T-helper 1 cell treated with Interleukin-12 subunit alpha and Interleukin-12 subunit beta and Interleukin-4 antibody, amounts not matched to agents 30 μg/mL and 1 μg/mL, for 36 hours (primary cell): ENCODE results near the gene CCT6B.

Experiments used
- H3K27ac Mint-ChIP-seq: one replicate; pipeline ENCODE4 v1.8.0; 2021; ENCODE audit warnings: mild to moderate bottlenecking, mixed read lengths
- H3K27me3 Mint-ChIP-seq: one replicate; pipeline ENCODE4 v1.8.0; 2021; ENCODE audit warnings: low read depth, mixed read lengths
- H3K36me3 Mint-ChIP-seq: one replicate; pipeline ENCODE4 v1.8.0; 2021; ENCODE audit warnings: low read depth, mixed read lengths
- H3K4me1 Mint-ChIP-seq: one replicate; pipeline ENCODE4 v1.8.0; 2021; ENCODE audit warnings: low read depth, mixed read lengths
- H3K4me3 Mint-ChIP-seq: one replicate; pipeline ENCODE4 v1.8.0; 2021; ENCODE audit warnings: mild to moderate bottlenecking, moderate library complexity, mixed read lengths
- H3K9me3 Mint-ChIP-seq: one replicate; pipeline ENCODE4 v1.8.0; 2021; ENCODE audit warnings: mixed read lengths

CCT6B gene

DNA sequence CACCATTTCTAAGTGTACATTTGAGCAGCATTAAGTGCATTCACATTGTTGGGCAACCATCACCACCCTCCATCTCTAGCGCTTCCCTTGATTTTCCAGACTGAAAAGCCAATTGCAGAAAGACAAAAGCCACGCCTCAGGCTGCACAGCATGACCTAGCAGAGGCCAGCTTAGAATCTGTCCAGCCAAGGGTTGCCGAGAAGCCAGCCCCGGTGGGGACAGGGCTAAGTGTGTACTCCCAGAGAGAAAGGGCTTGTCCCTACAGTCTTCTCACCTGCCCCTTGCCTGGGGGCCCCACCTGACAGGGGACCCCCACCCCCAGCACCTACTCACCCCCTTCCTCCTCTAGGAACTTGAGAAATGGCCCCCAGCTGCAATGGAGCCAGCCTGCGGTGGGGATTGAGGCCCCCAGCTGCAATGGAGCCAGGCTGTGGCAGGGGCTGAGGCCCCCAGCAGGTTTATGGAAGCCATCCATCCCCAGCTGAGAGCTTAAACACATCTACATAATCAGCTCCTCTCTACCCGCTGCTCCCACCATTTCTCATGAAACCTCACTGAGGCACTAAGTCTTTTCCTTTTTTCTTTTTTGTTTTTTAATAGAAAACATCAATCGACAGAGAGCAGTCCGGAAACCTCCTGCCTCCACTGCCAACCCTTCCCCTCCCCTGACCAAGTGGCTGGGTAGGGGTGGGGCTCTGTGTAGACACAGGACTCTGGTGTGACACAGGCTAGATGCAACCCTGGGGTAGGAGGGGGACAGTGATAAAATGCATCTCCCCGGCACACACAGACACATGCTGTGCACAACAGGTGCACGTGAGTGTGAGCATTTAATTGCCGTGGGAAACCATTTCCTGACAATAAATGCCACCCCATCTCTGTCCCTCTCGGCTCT is 77.9 kb downstream of the CCT6B start:
- Mint-ChIP-seq H3K4me3 (no peak overlapping the region), H3K4me1 (no peaks in the 10 kb centered on the region), H3K27me3 (peaks cover 40% of the 10 kb centered on the region)

GRCh38 chr17:34879146-34879545 is 82.1 kb downstream of the CCT6B start:
- H3K9me3 Mint-ChIP-seq = no peaks in the 10 kb centered on the region
- no peaks in the 10 kb centered on the region for H3K4me1 Mint-ChIP-seq
- H3K27me3 Mint-ChIP-seq = peaks cover 13% of the 10 kb centered on the region
- H3K27ac Mint-ChIP-seq = no peak overlapping the region
- H3K4me3 Mint-ChIP-seq = no peak overlapping the region
- no peaks in the 10 kb centered on the region for H3K36me3 Mint-ChIP-seq

More for the DNA sequence above, 77.9 kb downstream of the CCT6B start:
- Mint-ChIP-seq H3K9me3 (no peaks in the 10 kb centered on the region), H3K27ac (no peak overlapping the region), H3K36me3 (no peaks in the 10 kb centered on the region)
